HG03159 (cell line): ENCODE measurements around the gene ARL16.

Experiments used
- ATAC-seq: cut with Tn5 transposase; IDR thresholded peaks from one replicate; pipeline ENCODE4 v1.9.1; 2021; ENCODE audit warnings: mild to moderate bottlenecking, moderate library complexity; ENCODE audit not compliant: unreplicated experiment

Gene ARL16

GRCh38 chr17:81647640-81648012 is 36.0 kb downstream of the ARL16 start:
- no peak for ATAC-seq

DNA sequence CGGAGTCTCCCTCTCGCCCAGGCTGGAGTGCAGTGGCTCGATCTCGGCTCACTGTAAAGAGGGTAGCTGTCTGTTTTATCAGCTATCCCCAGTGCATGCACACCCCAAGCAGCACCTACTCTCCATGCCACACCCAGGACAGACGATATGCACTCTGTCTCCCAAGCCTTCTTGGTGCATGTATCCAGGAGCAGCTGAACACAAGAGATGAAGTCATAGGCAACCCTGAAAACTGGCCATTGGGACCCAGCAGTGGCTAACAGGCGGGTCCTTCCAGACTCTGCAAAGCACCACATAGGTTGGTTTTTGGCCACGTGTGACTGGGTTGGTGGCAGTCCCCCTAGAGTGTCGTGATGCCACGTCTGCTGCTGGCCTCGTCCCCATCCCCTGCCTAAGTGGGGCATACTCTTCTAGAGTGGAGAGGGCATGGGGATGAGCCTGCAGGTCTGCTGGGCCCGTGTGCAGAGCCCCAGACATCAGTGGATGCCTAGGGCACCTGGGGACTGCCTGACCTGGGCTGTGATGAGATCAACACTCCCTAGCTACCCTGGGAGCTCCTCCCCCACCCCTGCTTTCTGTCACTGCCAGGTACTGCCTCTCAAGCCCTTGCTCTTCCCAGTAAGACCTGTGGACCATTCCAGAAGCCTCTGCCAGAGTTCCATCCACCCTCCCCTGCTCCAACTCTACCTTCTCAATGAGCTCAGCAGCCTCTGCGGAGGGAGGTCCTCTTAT is 36.6 kb downstream of the ARL16 start:
- no peak for ATAC-seq

DNA sequence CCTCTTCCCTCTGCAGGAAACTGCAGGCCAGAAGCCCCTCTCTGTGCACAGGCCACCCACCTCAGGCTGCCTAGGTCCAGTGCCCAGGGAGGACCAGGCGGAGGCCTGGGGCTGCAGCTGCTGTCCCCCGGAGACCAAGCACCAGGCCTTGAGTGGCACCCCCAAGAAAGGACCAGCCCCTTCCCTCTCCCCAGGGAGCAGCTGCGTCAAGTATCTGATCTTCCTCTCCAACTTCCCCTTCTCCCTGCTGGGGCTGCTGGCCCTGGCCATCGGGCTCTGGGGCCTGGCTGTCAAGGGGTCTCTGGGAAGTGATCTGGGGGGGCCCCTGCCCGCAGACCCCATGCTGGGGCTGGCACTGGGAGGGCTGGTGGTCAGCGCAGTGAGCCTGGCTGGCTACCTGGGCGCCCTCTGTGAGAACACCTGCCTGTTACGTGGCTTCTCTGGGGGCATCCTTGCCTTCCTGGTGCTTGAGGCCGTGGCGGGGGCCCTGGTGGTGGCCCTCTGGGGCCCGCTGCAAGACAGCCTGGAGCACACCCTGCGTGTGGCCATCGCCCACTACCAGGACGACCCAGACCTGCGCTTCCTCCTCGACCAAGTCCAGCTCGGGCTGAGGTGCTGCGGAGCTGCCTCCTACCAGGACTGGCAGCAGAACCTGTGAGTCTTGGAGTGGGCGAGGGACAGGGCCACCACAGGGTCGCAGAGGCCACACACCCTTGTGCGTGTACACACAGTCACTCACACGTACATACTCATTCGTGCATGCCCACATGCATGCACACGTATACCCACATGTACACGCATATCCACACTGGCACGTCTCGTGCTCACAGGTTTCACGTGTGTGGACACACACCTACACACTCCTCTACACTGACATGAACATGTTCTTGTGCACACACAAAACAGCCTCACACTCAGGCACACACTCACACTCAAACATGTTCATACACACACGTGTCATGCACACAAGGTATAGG is 38.3 kb downstream of the ARL16 start:
- no peak for ATAC-seq

DNA sequence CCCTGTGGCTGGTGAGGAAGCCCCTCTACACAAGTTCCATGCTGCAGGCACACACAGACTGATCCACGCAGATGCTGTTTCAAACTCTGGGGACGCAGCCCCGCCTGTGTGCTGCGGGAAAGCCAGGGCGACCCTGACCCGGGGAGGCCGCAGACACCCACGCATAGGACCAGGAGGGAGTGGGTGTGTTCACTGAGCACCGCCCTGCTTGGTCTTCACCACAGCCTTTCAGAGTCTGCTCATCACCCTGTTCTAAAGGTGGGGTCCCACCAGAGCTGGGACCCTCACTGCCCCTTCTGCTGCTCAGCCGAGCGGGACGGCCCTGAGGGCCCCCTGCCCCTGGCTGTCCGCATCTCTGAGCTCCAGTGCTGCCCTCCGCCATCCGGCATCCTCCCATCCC is 39.1 kb downstream of the ARL16 start:
- ATAC-seq, result no peak

DNA sequence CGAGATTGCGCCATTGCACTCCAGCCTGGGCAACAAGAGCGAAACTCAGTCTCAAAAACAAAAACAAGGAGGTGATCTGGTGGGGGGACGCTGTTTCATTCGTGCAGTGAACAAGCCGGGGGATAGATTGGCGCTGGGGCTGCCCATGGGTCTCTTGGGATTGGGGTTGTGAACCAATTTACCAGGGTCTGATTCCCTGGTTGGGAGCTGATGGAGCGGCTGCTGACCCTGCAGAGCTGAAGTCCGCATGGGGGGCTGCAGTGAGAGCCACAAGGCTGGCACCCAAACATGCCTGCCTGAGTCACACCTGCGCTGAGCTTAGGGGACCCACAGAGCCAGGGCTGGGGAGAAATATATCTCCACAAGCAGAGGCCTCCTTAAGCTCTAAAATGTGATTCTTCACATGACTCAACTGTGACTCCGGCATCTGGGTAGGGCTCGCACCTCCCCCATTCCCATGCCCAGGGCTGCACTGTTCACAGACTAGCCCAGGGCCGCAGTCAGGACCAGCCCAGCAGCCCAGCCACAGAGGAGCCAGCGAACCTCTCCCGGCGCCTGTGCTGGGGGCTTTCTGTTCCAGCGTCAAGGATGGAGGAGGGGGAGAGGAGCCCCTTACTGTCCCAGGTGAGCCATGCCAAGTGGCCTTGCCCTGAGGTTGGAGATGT is 41.6 kb downstream of the ARL16 start:
- ATAC-seq, result no peak

DNA sequence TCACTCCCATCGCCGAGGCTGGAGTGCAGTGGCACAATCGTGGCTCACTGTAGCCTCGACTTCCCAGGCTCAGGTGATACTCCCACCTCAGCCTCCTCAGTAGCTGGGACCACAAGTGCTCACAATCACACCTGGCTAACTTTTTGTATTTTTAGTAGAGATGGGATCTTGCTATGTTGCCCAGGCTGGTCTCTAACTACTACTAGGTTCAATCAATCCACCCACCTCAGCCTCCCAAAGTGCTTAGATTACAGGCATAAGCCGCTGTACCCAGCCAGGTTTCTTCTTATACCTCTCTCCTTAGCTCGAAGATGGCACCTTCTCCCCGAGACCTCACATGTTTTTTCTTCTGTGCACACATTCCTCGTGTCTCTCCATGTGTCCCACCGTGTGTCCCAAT is 43.6 kb downstream of the ARL16 start:
- ATAC-seq, result no peak

DNA sequence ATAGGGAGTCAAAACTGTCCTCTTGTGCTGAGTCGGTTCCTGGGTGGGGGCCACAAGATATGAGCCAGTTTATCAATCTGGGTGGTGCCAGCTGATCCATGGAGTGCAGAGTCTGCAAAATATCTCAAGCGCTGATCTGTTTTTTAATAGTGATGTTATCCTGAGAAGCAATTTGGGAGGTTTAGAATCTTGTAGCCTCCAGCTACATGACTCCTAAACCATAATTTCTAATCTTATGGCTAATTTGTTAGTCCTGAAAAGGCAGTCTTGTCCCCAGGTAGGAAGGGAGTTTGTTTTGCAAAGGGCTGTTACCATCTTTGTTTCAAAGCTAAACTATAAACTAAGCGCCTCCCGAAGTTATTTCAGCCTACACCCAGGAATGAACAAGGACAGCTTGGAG is 44.9 kb downstream of the ARL16 start:
- no peak for ATAC-seq

DNA sequence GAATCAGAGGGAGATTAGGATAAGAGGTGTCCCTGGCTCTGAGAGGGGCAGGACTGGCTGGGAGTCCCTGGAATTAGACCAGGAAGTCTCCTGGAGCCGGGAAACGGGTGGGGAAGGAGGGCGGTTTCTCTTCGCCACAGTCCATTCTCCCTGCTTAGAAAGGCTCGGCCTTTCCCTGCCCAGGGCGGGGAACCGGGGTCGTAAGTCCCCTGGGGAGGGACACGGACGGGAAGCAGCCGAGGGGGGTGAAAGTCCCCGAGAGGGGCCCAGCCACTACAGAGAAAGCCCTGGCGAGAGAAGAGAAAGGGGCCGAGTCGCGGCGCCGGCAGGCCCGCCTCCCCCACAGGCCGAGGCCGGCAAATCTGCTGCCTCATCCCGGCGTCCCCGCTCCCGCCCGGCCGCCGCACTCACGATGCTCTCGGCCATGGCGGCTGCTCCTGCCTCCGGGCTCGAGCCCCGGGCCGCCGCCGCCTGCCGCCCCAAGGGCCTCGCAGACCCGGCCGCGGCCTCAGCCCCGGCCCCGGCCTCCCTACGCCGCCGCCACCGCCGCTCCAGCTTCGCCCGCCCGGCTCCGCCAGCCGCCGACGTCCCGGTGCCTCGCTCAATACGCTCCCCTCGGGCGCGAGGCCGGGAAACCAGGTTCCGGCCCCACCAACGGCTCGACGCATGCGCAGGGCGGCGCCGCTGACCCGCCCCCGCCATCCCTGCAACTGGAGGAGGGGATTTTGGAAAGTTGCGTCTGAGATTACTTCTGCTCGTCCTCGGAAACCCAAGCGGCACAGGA is 46.9 kb downstream of the ARL16 start, which contains the start of the genes NPLOC4 and TSPAN10:
NPLOC4 (minus strand) TSS at position 608 of the 784 bp plus-strand sequence; CDS start at position 426, 182 bp downstream.
TSPAN10 (plus strand) TSS at position 692 of the 784 bp plus-strand sequence. CDS start 5,217 bp downstream, outside the sequence.
- ATAC-seq, result peak; percentile 88

DNA sequence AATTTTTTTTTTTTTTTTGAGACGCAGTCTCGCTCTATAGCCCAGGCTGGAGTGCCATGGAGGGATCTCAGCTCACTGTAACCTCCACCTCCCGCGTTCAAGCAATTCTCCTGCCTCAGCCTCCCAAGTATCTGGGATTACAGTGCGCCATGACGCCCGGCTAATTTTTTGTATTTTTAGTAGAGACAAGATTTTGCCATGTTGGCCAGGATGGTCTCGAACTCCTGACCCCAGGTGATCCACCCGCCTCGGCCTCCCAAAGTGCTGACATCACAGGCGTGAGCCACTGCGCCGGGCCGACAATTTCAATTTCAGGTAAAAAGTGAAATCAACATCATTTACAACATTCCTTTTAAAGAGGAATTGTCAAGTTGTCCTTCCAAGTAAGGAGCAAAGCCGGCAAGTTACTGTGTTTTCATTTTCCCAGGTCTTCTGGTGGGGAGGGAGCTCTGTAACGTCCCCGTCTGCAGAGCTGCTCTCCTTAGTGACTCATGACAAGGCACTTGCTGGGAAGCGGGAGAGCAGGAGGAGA is 47.6 kb downstream of the ARL16 start:
- ATAC-seq, result no peak

DNA sequence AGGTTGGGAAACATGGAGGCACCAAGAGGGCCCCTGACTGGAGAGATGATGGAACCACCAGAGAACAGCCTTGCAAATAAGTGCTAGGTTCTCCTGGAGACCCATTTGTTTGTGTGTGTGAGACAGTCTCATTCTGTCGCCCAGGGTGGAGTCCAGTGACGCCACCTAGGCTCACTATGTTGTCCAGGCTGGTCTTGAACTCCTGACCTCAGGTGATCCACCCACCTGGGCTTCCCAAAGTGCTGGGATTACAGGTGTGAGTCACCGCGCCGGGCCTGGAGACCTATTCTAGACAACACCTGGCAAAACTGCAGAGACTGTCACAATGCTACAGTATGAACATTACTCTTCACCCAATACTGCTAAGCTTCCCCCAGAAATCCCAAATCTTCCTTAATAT is 48.2 kb downstream of the ARL16 start:
- no peak for ATAC-seq

- no peak for ATAC-seq
Measured at GRCh38 chr17:81631482-81631881, 52.1 kb downstream of the ARL16 start.
